GM19438 (cell line): ENCODE results near the gene PLIN5.

ENCODE experiments used
- ATAC-seq: cut with Tn5 transposase; IDR thresholded peaks from one replicate; pipeline ENCODE4 v1.9.1; 2021; ENCODE audit warnings: low read depth; ENCODE audit not compliant: unreplicated experiment

PLIN5 gene

GRCh38 chr19:4506449-4507149 is 28.4 kb downstream of the PLIN5 start:
- no peak for ATAC-seq

DNA sequence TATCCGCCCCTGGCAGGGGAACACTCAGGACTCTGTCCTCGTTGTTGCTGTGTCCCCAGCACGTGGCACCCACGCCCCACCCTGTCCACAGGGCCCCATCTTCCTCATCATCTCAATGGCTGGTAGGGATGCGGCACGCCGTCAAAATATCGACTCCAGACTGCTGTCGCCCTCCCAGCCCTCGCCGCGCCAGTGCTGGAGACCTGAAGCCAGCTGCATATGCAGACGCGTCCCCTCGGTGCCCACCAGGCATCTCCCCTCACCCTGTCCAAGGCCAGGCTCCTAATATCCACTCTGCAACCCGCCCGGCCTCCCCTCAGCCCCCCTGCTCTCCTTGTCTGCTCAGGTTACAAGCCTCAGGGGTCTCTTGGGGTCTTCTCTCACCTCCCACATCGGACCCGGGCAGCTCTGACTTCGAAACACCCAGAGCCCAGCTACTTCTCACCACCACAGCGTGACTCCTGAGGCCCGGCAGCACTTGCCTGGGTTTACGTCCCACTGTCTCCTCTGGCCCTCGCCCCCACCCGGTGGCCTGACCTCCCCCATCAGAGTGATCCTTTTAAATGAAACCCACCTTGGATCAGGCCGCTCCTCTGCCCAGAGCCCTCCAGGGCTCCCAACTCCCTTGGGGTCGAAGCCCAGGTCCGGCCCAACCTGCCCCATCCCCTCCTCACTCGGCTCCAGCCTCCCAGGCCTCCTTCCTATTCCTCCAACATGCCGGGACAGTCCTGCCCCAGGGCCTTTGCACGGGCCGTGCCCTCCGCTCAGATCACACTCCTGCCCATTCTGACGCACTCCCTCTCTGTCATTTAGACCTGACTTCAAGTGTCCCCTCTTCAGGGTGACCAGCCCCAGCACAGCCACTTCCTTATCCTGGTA is 29.2 kb downstream of the PLIN5 start:
- ATAC-seq: no peak

DNA sequence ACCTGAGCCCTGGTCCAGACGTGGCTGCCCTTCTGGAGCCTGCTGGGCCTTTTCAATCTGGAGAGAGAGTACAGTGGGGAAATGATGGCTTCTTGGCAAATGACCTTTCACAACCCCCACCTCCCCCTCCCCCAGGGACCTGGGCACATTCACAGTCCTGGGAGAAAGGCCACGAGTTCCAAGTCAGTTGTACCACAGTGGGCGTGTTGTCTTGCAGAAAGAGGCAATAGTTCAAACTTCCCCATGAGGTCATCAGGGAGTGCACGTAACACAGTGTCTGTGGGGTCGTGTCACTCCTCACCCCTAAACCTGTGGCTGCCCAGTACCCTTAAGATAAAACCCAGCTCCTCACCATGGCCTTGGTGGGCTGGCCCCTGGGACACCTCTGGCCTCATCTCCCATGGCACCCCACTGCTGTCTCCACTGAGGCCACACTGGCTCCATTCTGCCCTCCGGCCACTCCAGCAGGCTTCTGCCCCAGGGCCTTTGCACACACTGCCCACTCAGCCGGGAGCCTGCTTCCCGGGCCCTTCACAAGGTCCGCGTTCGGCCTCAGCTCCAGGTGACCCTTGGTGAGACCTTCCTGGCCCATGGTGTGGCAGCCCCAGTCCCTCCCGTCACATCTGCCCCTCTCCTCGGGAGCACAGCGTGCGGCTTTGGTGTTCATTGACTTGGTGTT is 30.0 kb downstream of the PLIN5 start:
- ATAC-seq: no peak

DNA sequence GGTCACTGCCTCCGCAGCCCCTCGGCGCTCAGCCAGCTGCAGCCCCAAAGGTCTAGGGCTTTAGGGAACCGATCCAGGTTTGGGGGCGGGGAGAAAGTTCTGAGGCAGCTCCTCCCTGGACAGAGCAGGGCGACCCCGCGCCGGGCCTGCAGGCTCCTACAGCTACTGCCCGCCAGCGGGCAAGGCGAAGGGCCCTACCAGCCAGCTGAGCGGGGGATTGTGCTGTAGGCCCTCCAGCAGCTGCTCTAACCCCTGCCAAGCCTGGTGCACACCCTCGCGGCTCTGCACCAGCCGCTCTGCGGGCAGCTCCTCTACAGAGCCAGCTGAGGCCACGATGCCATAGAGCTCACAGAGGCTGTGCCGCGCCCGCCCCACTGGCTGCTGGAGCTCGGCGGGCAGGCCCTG is 30.7 kb downstream of the PLIN5 start:
- no peak for ATAC-seq

GRCh38 chr19:4503825-4504170 is 31.2 kb downstream of the PLIN5 start:
- no peak for ATAC-seq

- ATAC-seq: no peak
Measured at GRCh38 chr19:4503132-4503824, 31.7 kb downstream of the PLIN5 start.

DNA sequence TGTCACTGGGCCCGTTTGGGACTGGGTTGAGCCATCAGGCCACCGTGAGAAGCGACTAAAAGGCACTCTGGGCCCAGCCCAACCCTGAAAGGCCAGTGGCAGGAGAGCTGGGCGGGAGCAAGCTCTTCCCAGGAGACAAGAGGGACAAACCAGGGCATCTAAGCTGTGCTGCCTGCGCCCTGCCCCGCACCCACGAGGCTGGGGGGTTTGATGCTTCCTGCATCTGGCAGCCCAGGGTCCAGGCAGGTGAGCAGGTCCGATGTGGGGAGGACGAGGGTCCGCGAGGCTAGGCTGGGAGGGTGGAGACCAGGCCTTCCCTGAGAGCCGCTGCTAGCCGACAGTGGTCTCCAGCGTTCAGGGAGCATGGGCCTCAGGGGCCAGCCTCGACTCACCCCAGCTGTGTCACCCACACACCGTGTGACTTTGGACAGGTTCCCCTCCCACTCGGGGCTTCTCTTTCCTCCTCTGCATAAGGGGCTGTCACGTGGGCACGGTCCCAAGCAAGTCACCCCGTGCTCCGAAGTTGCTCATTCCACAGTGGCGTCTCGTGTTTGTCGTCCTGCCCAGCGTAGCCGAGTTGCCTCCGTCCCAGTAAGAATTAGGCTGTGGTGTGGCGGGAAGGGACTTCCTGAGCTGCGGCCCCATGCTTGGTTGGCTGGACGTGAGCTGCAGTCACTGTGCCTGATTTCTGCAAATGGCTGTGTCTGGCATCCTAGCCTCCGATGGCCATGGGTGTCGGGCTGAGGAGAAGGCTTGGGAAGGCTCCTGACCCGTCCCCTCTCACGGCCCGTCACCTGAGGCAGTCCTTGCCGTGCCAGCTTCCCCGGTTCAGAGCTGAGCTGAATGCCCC is 32.5 kb downstream of the PLIN5 start:
- ATAC-seq: no peak

DNA sequence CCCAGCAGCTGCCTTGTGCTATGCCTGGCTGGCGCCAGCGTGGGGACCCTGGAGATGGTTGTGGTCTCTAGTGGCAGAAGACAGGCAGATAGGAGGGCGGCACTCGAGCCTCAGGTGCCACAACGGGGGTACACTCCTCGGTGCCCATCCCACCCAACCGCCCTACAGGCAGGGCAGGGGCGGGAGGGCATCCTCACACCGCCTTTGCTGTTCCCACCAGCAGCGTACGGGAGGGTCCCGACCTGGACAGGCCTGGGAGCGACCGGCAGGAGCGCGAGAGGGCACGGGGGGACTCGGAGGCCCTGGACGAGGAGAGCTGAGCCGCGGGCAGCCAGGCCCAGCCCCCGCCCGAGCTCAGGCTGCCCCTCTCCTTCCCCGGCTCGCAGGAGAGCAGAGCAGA is 33.3 kb downstream of the PLIN5 start:
- no peak for ATAC-seq

GRCh38 chr19:4500841-4501591 is 34.0 kb downstream of the PLIN5 start:
- no peak for ATAC-seq

GRCh38 chr19:4499855-4500254 is 35.2 kb downstream of the PLIN5 start:
- ATAC-seq: no peak

- ATAC-seq: no peak
Measured at GRCh38 chr19:4499318-4499717, 35.7 kb downstream of the PLIN5 start.

DNA sequence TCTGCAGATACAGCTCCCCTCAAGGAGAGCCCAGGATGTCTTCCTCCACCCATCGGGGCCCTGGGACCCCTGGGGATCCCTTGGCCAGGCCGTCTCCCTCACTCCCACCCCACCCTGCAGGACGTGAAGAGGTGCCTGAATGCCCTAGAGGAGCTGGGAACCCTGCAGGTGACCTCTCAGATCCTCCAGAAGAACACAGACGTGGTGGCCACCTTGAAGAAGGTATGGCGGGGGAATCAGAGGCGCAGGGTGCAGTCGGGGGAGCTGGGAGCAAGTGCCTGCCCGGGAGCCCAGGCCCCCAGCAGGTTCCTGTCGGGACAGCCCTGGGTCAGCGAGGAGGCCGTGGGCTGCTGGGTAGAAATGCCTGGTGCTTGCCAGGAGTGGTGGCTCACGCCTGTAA is 36.3 kb downstream of the PLIN5 start:
- ATAC-seq: no peak

DNA sequence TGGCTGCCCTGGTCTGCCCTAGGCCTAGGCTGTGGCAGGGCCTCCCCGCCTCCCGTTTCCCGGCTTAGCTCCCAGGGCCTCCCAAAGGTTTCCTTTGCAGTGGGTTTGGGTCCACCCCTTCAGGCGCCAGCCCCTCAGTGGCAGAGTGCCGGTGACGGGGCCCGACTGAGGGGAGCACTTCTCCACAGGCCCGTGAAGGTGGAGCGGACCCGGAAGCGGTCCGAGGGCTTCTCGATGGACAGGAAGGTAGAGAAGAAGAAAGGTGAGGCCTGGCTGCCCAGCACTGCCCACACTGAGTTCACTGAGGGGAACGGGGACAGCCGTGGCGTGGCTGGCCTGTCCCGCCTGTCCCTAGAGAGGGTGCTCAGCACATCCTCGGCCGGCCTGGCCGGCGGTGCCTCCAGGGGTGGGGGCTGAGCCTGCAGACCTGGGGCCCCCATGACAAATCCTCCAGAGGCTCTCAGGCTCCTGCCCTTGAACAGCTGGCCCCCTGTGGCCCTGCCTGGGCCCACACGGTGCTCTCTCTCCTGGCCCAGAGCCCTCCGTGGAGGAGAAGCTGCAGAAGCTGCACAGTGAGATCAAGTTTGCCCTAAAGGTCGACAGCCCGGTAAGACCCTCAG is 37.1 kb downstream of the PLIN5 start:
- ATAC-seq: no peak

GRCh38 chr19:4496304-4496703 is 38.7 kb downstream of the PLIN5 start:
- no peak for ATAC-seq

DNA sequence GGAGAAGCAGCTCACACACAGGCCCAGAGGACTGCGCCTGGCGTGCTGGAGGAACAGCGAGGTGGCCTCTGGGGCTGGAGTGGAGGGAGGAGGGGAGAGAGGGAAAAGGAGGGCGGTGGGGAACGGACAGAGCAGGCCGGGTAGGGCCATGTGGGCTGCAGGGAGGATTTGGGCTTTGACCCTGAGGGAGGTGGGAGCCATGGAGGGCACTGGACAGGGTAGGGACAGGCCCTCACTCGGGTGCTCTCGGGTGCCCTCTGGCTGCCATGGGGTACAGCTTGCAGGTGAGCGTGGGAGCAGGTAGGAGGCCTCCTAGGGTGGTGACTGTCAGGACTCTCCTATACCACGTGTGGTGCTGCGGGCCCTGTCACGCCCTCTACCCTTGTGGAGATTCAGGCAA is 39.6 kb downstream of the PLIN5 start:
- no peak for ATAC-seq

GRCh38 chr19:4494691-4495064 is 40.3 kb downstream of the PLIN5 start:
- ATAC-seq: no peak

DNA sequence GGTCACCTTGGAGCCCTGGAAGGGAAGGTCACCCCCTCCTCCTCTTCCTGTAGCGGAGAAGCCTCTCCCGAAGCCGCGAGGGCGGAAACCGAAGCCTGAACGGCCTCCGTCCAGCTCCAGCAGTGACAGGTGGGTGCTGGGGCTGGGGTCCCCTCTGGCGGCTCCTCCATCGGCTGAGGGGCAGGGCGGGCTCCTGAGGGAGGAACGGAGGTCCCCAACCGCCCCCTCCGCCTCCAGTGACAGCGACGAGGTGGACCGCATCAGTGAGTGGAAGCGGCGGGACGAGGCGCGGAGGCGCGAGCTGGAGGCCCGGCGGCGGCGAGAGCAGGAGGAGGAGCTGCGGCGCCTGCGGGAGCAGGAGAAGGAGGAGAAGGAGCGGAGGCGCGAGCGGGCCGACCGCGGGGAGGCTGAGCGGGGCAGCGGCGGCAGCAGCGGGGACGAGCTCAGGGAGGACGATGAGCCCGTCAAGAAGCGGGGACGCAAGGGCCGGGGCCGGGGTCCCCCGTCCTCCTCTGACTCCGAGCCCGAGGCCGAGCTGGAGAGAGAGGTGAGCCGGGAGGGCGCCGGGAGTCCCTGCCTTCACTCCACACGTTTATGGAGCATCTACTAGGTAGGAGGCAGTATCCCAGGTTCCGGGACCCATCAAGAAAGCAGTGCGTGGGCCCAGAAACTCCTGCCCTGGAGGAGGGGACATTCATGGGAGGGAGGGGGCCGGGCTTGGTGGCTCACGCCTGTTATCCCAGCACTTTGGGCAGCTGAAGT is 40.9 kb downstream of the PLIN5 start:
- ATAC-seq: no peak
